22Rv1 (cell line): ENCODE data around the gene MAD1L1.

Source experiments
- H3K27ac ChIP-seq: fragments of 450-650 bp; 2 replicates; pipeline ENCODE4 v1.5.1; 2017
- CTCF ChIP-seq: fragments of 450-650 bp; IDR thresholded peaks from 2 replicates; pipeline ENCODE4 v1.5.1; 2017; ENCODE audit warnings: mild to moderate bottlenecking
- ZFX ChIP-seq: fragments of 450-650 bp; IDR thresholded peaks from 2 replicates; pipeline ENCODE4 v1.6.1; 2017; ENCODE audit warnings: antibody characterized with exemption, borderline replicate concordance

The MAD1L1 gene

GRCh38 chr7:2232766-2233520, at the start of gene MAD1L1:
Gene MAD1L1 (minus strand): TSS chr7:2232945. CDS start chr7:2230133, 2,812 bp downstream.
- H3K27ac ChIP-seq, result peak within 1 kb of the TSS; percentile 68
- TF ChIP-seq CTCF (no peak), ZFX (no peak)

- TF ChIP-seq CTCF, result no peak
- TF ChIP-seq ZFX, result no peak
- no peak overlapping the region for H3K27ac ChIP-seq
These were observed 49.5 kb upstream of the MAD1L1 start for GRCh38 chr7:2282185-2282751.

GRCh38 chr7:2281541-2281940, 48.8 kb upstream of the MAD1L1 start:
- no peak for TF ChIP-seq ZFX
- TF ChIP-seq CTCF, result no peak
- H3K27ac ChIP-seq, result no peak overlapping the region

- TF ChIP-seq ZFX, result no peak
- no peak for TF ChIP-seq CTCF
- H3K27ac ChIP-seq, result no peak overlapping the region
These were observed 47.7 kb upstream of the MAD1L1 start for GRCh38 chr7:2280424-2280823.

GRCh38 chr7:2279896-2280295, 47.2 kb upstream of the MAD1L1 start:
- no peak for TF ChIP-seq ZFX
- TF ChIP-seq CTCF, result no peak
- no peak overlapping the region for H3K27ac ChIP-seq

GRCh38 chr7:2278026-2278425, 45.3 kb upstream of the MAD1L1 start:
- TF ChIP-seq ZFX (no peak), CTCF (no peak)
- no peak overlapping the region for H3K27ac ChIP-seq

GRCh38 chr7:2276107-2276506, 43.4 kb upstream of the MAD1L1 start:
- H3K27ac ChIP-seq, result no peak overlapping the region

More at GRCh38 chr7:2276107-2276506, 43.4 kb upstream of the MAD1L1 start:
- TF ChIP-seq ZFX, result no peak
- no peak for TF ChIP-seq CTCF
